HepG2 (cell line): ENCODE results near the gene MSMB. TPM values are rescaled to one million over a fixed set of nuclear protein-coding genes. Genes with fewer than 3 reads are reported as not detected.

Experiments used
- ATAC-seq: fragments of 200-7000 bp; cut with Tn5 transposase; 3 replicates; pipeline ENCODE4 v1.9.1; 2020; ENCODE audit warnings: mild to moderate bottlenecking, moderate library complexity
- BruUV-seq: library from RNA; stranded (reverse); fragments of 400-500 nt; replicated peaks from 2 replicates; lab custom pipeline; 2021; lab: Mats Ljungman, UMichigan
- CTCF ChIA-PET: fragments of 300-600 bp; formaldehyde crosslinking; extraction: SDS; loops from one replicate; lab custom pipeline; 2021; ENCODE audit warnings: low total read pairs, inconsistent platforms, low intra/inter-chr PET ratio; lab: Yijun Ruan, JAX
- POLR2A ChIA-PET: fragments of 350-600 bp; sonication (Branson Sonifier 250); formaldehyde crosslinking; loops from one replicate; lab custom pipeline; 2020; ENCODE audit warnings: antibody characterized with exemption, inconsistent platforms; lab: Yijun Ruan, JAX
- DNase-seq: peaks from one replicate; pipeline ENCODE4 v3.0.0-alpha.2; 2015; ENCODE audit warnings: low spot score
- FAIRE-seq: peaks from 3 replicates; lab custom pipeline; 2011; peaks lifted over from hg19 to GRCh38; lab: Jason Lieb, UNC
- H2AFZ ChIP-seq: one replicate; pipeline ENCODE4 v1.6.1; 2011; ENCODE audit warnings: low read length, inconsistent platforms
- H3K27ac ChIP-seq: fragments of 300-600 bp; 3 replicates; pipeline ENCODE4 v1.8.0; 2011; ENCODE audit warnings: mixed run types, mild to moderate bottlenecking, mixed read lengths, low read length, inconsistent platforms; ENCODE audit not compliant: insufficient read depth; ENCODE audit errors: extremely low read length
- H3K27me3 ChIP-seq, 2 experiments: fragments of 200-600 bp in 1 of 2; 2 replicates in 1 of 2; 3 replicates in 1 of 2; pipeline versions ENCODE4 v1.6.0 to v1.8.0; 2011; ENCODE audit warnings: low read length in 2 of 2, mild to moderate bottlenecking in 2 of 2, moderate library complexity in 2 of 2, inconsistent platforms in 1 of 2; ENCODE audit not compliant: insufficient read depth in 2 of 2, control insufficient read depth in 1 of 2
- H3K36me3 ChIP-seq, 2 experiments: fragments of 200-600 bp in 1 of 2; replicated peaks in 1 of 2; 2 replicates in 1 of 2; 3 replicates in 1 of 2; pipeline versions ENCODE4 v1.5.1 to v1.8.0; 2011; ENCODE audit warnings: low read length in 2 of 2, inconsistent platforms in 1 of 2; ENCODE audit not compliant: insufficient read depth in 2 of 2, control insufficient read depth in 1 of 2
- H3K4me1 ChIP-seq: 2 replicates; pipeline ENCODE4 v1.5.1; 2012; ENCODE audit warnings: low read length, inconsistent platforms; ENCODE audit not compliant: insufficient read depth
- H3K4me2 ChIP-seq: 2 replicates; pipeline ENCODE4 v1.6.0; 2011; ENCODE audit warnings: low read depth, low read length, inconsistent platforms
- H3K4me3 ChIP-seq, 3 experiments: fragments of 200-600 bp in 1 of 3; sonication (generic), shearing (Covaris generic) in 1 of 3; replicated peaks in 1 of 3; 2 replicates each; pipeline ENCODE4 v1.5.1; 2011 to 2016; ENCODE audit warnings: low read length in 3 of 3, inconsistent platforms in 2 of 3, low read depth in 2 of 3, mild to moderate bottlenecking in 2 of 3, control low read depth in 1 of 3, mixed read lengths in 1 of 3; ENCODE audit not compliant: insufficient read depth in 1 of 3
- H3K79me2 ChIP-seq: one replicate; pipeline ENCODE4 v1.6.1; 2011; ENCODE audit warnings: low read length, inconsistent platforms; ENCODE audit not compliant: insufficient read depth
- H3K9ac ChIP-seq: 2 replicates; pipeline ENCODE4 v1.6.0; 2011; ENCODE audit warnings: mild to moderate bottlenecking, low read depth, low read length, inconsistent platforms; ENCODE audit not compliant: insufficient read depth
- H3K9me3 ChIP-seq: 2 replicates; pipeline ENCODE4 v1.5.1; 2012; ENCODE audit warnings: mild to moderate bottlenecking, low read length
- H4K20me1 ChIP-seq: 2 replicates; pipeline ENCODE4 v1.6.0; 2011; ENCODE audit warnings: inconsistent platforms, mild to moderate bottlenecking, low read length, moderate library complexity; ENCODE audit not compliant: insufficient read depth
- AKAP8 ChIP-seq: sonication (generic); formaldehyde crosslinking; IDR thresholded peaks from 2 replicates; pipeline ENCODE4 v1.5.1; 2020; ENCODE audit warnings: mild to moderate bottlenecking, missing genetic modification reagents
- CBX1 ChIP-seq: IDR thresholded peaks from one replicate; pipeline ENCODE4 v1.6.1; 2016; ENCODE audit warnings: antibody characterized with exemption, low read depth
- HDAC2 ChIP-seq: sonication (generic); formaldehyde crosslinking; IDR thresholded peaks from 2 replicates; pipeline ENCODE4 v1.4.0; 2020; ENCODE audit warnings: missing genetic modification reagents
- HMG20B ChIP-seq: conservative IDR thresholded peaks from 2 replicates; pipeline ENCODE4 v1.6.1; 2016; ENCODE audit warnings: missing genetic modification reagents, missing compliant biosample characterization
- RELA ChIP-seq: sonication (generic); formaldehyde crosslinking; IDR thresholded peaks from 2 replicates; pipeline ENCODE4 v1.4.0; 2020; ENCODE audit warnings: missing genetic modification reagents
- ZNF136 ChIP-seq: sonication (generic); formaldehyde crosslinking; IDR thresholded peaks from 2 replicates; pipeline ENCODE4 v1.8.1; 2022; ENCODE audit warnings: low read depth, mild to moderate bottlenecking, moderate library complexity, missing genetic modification reagents
- ZNF256 ChIP-seq: sonication (generic); formaldehyde crosslinking; conservative IDR thresholded peaks from 2 replicates; pipeline ENCODE4 v1.4.0; 2020; ENCODE audit warnings: missing genetic modification reagents
- ZNF335 ChIP-seq: sonication (generic); formaldehyde crosslinking; IDR thresholded peaks from 2 replicates; pipeline ENCODE4 v1.4.0; 2020; ENCODE audit warnings: missing genetic modification reagents
- ZNF790 ChIP-seq: sonication (generic); formaldehyde crosslinking; IDR thresholded peaks from 2 replicates; pipeline ENCODE4 v1.8.0; 2022; ENCODE audit warnings: missing genetic modification reagents, mild to moderate bottlenecking, borderline replicate concordance
- WGBS: methylation state at CpG from one replicate; pipeline ENCODE4 v1.1.6; 2017; ENCODE audit warnings: low lambda C conversion rate; 5-methylcytosine and 5-hydroxymethylcytosine counted together
- in situ Hi-C: cut with HindIII; loops from 2 replicates; pipeline ENCODE4 v1.10.0; 2017; ENCODE audit warnings: low pct_unique_long_range_greater_than_20kb; ENCODE audit not compliant: extremely low pct_ligation_motif_present
- intact Hi-C: fragments of 100-400 bp; cut with micrococcal nuclease; formaldehyde crosslinking; loops from one replicate; pipeline ENCODE4 v1.10.0; 2022; ENCODE audit not compliant: unreplicated experiment
- polyA plus RNA-seq, 8 experiments: library from polyadenylated mRNA; depleted of rRNA in 3 of 8; stranded (reverse) in 7 of 8; unstranded in 1 of 8; fragments of >200 nt; fragmentation: Illumina TruSeq in 4 of 8; extraction: Trizol in 4 of 8; gene quantifications; 2 replicates each; pipeline versions ENCODE4 v1.2.1 to v1.2.3, GENCODE V29; 2011 to 2016; ENCODE audit warnings: low read depth in 4 of 8, missing spikeins in 1 of 8, mixed read lengths in 1 of 8; ENCODE audit not compliant: insufficient read depth in 1 of 8
- total RNA-seq, 5 experiments: library from RNA; depleted of rRNA; stranded (reverse); fragments of >200 nt; fragmentation: Illumina TruSeq; extraction: Trizol; gene quantifications; 2 replicates each; pipeline ENCODE4 v1.2.3, GENCODE V29; 2016; ENCODE audit warnings: low read depth in 1 of 5
- TF ChIP-seq, protein P1 (sequence below): sonication (generic); formaldehyde crosslinking; IDR thresholded peaks from 2 replicates; pipeline ENCODE4 v1.8.0; 2022; ENCODE audit warnings: mild to moderate bottlenecking, missing genetic modification reagents, moderate library complexity
- TF ChIP-seq, protein P2 (sequence below): IDR thresholded peaks from 2 replicates; pipeline ENCODE4 v1.6.1; 2018; ENCODE audit warnings: missing genetic modification reagents, mild to moderate bottlenecking, missing compliant biosample characterization
- TF ChIP-seq, protein P3 (sequence below): IDR thresholded peaks from 2 replicates; pipeline ENCODE4 v1.4.0; 2020; ENCODE audit warnings: mild to moderate bottlenecking, missing genetic modification reagents

Gene MSMB
- total and polyA plus RNA-seq, 2 of the 13 experiments (the other 11 are each of a cell fraction or from before 2014, with no cell fraction given): 0.84 TPM; not detected in 1

DNA sequence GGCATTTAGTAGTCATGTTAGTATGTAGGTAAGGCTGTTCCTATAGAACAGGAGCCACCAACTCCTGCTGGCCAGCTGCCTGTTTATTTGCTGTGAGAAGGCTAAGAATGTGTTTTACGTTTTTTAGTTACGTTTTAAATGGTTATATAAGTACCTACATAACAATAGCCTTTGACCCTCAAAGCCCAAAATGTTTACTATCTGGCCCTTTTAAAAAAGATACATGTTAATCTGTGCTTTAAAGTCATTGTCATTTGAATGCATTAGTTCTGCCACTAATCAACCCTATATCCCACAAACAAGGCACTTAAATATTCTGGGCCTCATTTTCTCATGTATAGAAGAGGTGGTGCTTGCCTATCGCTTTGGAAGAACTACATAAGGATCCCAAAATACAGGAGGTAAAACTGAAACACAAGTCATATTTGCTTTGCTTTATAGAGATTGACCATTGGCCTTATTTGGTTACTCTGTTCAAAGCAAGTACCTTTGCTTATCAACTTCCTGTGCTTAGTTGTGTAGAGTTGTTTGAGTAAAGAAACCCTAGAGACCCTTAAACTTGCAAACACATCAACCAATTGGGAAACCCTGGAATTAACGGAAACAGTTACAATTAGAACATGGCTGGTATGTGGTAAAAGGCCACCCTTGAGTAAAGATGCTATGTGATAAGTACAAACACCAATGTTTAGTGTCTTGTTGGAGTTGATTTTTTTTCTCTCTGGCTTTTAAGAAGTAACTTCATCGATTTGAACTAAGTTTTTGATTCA, 47.9 kb downstream of the MSMB start:
- in situ Hi-C loops: no loop called here
- peaks cover 0 to 10% of the 10 kb centered on the region in 2 experiments; a peak in 2 of 5 replicates for H3K36me3 ChIP-seq
- peak overlapping the region in 1 of 3 experiments; percentile 2; a peak in 1 of 6 replicates for H3K4me3 ChIP-seq
- BruUV-seq: no TSS peak
- H3K9me3 ChIP-seq: no peaks in the 10 kb centered on the region
- no peak for FAIRE-seq
- intact Hi-C loops: loop anchor here (1.0 kb wide), 1 partner anchor 23 kb away; no protein-coding TSS in a partner anchor
- WGBS: under 1% methylated on average over 5 of the region's 5 CpGs
- peak; percentile 87 for ATAC-seq
- H4K20me1 ChIP-seq: no peaks in the 10 kb centered on the region
- H3K9ac ChIP-seq: peak overlapping the region; percentile 50
- ChIA-PET CTCF (no interaction called here), POLR2A (interaction anchor here (1.3 to 2.4 kb wide), 4 partner anchors 9 to 24 kb away, joined by 3 to 23 read pairs (median 6); no protein-coding TSS in a partner anchor)
- H3K27ac ChIP-seq: peak overlapping the region; percentile 77
- no peak overlapping the region for H2AFZ ChIP-seq
- peak; percentile 98 for DNase-seq
- peak overlapping the region; percentile 70 for H3K4me2 ChIP-seq
- H3K79me2 ChIP-seq: peaks cover 2% of the 10 kb centered on the region
- H3K4me1 ChIP-seq: peaks cover 72% of the 10 kb centered on the region
- H3K27me3 ChIP-seq: no peaks in the 10 kb centered on the region
- TF ChIP-seq, protein P1, sequence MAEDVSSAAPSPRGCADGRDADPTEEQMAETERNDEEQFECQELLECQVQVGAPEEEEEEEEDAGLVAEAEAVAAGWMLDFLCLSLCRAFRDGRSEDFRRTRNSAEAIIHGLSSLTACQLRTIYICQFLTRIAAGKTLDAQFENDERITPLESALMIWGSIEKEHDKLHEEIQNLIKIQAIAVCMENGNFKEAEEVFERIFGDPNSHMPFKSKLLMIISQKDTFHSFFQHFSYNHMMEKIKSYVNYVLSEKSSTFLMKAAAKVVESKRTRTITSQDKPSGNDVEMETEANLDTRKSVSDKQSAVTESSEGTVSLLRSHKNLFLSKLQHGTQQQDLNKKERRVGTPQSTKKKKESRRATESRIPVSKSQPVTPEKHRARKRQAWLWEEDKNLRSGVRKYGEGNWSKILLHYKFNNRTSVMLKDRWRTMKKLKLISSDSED (CRISPR knock-in tag): no peak
- TF ChIP-seq, protein P2, sequence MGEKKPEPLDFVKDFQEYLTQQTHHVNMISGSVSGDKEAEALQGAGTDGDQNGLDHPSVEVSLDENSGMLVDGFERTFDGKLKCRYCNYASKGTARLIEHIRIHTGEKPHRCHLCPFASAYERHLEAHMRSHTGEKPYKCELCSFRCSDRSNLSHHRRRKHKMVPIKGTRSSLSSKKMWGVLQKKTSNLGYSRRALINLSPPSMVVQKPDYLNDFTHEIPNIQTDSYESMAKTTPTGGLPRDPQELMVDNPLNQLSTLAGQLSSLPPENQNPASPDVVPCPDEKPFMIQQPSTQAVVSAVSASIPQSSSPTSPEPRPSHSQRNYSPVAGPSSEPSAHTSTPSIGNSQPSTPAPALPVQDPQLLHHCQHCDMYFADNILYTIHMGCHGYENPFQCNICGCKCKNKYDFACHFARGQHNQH (CRISPR knock-in tag): peak; percentile 37; the same call in 1 of the 2 replicates
- TF ChIP-seq ZNF790 (CRISPR knock-in tag): no peak
- no peak for TF ChIP-seq RELA (CRISPR knock-in tag)
- TF ChIP-seq ZNF335 (CRISPR knock-in tag): no peak; the same call in 1 of the 2 replicates
- peak; percentile 85 for TF ChIP-seq HDAC2 (CRISPR knock-in tag)
- no peak for TF ChIP-seq CBX1
- TF ChIP-seq, protein P3, sequence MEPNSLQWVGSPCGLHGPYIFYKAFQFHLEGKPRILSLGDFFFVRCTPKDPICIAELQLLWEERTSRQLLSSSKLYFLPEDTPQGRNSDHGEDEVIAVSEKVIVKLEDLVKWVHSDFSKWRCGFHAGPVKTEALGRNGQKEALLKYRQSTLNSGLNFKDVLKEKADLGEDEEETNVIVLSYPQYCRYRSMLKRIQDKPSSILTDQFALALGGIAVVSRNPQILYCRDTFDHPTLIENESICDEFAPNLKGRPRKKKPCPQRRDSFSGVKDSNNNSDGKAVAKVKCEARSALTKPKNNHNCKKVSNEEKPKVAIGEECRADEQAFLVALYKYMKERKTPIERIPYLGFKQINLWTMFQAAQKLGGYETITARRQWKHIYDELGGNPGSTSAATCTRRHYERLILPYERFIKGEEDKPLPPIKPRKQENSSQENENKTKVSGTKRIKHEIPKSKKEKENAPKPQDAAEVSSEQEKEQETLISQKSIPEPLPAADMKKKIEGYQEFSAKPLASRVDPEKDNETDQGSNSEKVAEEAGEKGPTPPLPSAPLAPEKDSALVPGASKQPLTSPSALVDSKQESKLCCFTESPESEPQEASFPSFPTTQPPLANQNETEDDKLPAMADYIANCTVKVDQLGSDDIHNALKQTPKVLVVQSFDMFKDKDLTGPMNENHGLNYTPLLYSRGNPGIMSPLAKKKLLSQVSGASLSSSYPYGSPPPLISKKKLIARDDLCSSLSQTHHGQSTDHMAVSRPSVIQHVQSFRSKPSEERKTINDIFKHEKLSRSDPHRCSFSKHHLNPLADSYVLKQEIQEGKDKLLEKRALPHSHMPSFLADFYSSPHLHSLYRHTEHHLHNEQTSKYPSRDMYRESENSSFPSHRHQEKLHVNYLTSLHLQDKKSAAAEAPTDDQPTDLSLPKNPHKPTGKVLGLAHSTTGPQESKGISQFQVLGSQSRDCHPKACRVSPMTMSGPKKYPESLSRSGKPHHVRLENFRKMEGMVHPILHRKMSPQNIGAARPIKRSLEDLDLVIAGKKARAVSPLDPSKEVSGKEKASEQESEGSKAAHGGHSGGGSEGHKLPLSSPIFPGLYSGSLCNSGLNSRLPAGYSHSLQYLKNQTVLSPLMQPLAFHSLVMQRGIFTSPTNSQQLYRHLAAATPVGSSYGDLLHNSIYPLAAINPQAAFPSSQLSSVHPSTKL: peak; percentile 95
- 0 out of 2 replicates have a peak, but pooled peaks have one; percentile 33 for TF ChIP-seq AKAP8 (CRISPR knock-in tag)
- TF ChIP-seq HMG20B (CRISPR knock-in tag): peak; percentile 94
- no peak for TF ChIP-seq ZNF256 (CRISPR knock-in tag)
- no peak for TF ChIP-seq ZNF136 (CRISPR knock-in tag)
